ENCODE measurements around the gene PCDH8. TPM values are rescaled to one million over a fixed set of nuclear protein-coding genes. Genes with fewer than 3 reads are reported as not detected.

PCDH8 gene
- total and polyA plus RNA-seq, 7 donors = 0.03 to 0.20 (median 0.06) TPM; not detected in 3

DNA sequence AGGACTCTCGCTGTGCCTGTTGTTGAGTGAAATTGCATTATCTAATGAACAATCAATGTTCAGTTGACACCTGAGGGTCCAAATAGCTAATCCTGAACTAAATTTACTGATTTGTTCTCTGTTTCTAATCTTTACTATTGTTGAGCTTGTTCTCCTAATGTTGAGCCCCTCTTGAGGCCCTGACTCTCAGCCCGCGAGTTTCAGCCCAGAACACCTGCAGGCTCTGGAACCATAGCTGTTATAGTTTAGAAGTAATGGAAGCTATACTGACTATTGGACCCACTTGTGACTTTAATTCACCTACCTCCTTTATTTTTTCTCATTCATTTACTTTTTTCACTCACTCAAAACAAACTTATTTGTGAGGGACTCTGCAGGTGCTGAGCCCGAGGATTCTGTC is 20.6 kb upstream of the PCDH8 start:
- Histone ChIP-seq H3K27me3 (ENCODE audit: insufficient read depth in 3 of 3, low read length in 2 of 3) (peaks cover 0 to 4% (median 0%) of the 10 kb centered on the region in 3 donors), H3K4me3 (no peak overlapping the region), H3K27ac (no peak overlapping the region), H3K36me3 (ENCODE audit: insufficient read depth in 1 of 2, low read depth in 1 of 2) (no peaks in the 10 kb centered on the region), H3K9me3 (no peaks in the 10 kb centered on the region), H3K4me1 (no peaks in the 10 kb centered on the region)
- DNase-seq (no peak), ATAC-seq (no peak)
- 88 to 92% (median 89%) methylated on average over 4 of the region's 4 CpGs for WGBS, 3 donors
- intact Hi-C loops (cut with DNase I) = no loop called here
- TF ChIP-seq, protein P1, sequence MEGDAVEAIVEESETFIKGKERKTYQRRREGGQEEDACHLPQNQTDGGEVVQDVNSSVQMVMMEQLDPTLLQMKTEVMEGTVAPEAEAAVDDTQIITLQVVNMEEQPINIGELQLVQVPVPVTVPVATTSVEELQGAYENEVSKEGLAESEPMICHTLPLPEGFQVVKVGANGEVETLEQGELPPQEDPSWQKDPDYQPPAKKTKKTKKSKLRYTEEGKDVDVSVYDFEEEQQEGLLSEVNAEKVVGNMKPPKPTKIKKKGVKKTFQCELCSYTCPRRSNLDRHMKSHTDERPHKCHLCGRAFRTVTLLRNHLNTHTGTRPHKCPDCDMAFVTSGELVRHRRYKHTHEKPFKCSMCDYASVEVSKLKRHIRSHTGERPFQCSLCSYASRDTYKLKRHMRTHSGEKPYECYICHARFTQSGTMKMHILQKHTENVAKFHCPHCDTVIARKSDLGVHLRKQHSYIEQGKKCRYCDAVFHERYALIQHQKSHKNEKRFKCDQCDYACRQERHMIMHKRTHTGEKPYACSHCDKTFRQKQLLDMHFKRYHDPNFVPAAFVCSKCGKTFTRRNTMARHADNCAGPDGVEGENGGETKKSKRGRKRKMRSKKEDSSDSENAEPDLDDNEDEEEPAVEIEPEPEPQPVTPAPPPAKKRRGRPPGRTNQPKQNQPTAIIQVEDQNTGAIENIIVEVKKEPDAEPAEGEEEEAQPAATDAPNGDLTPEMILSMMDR (IDR thresholded peaks at IDR 0.05) = no peak

DNA sequence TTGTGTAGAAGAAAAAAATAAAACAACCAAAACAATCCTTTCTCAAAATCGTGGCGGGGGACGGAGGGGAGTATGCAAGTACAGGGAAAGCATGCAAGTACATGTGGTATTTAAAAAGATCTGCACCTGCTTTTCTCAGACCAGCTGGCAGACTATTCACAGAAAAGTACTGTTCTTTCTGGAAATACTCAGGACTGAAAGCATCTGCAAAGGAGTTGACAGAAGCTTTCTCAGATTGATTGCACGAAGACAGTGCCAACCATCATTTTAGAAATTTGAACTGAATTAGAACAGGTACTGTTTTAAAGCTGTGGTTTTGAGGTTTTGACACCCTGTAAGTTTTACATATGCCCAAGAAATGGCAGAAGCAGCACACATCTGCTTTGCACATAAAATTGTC is 19.8 kb upstream of the PCDH8 start:
- H3K4me1 ChIP-seq = no peaks in the 10 kb centered on the region
- TF ChIP-seq, protein P1 (IDR thresholded peaks at IDR 0.05) = no peak
- DNase-seq (no peak), ATAC-seq (no peak)
- 28 to 48% (median 33%) methylated on average over 4 of the region's 4 CpGs for WGBS, 3 donors
- H3K27me3 ChIP-seq (ENCODE audit: insufficient read depth in 3 of 3, low read length in 2 of 3) = peaks cover 0 to 4% (median 0%) of the 10 kb centered on the region in 3 donors
- no peak overlapping the region for H3K27ac ChIP-seq
- no peaks in the 10 kb centered on the region for H3K36me3 ChIP-seq (ENCODE audit: insufficient read depth in 1 of 2, low read depth in 1 of 2)
- no peak overlapping the region for H3K4me3 ChIP-seq
- intact Hi-C loops (cut with DNase I) = no loop called here
- H3K9me3 ChIP-seq = no peaks in the 10 kb centered on the region

DNA sequence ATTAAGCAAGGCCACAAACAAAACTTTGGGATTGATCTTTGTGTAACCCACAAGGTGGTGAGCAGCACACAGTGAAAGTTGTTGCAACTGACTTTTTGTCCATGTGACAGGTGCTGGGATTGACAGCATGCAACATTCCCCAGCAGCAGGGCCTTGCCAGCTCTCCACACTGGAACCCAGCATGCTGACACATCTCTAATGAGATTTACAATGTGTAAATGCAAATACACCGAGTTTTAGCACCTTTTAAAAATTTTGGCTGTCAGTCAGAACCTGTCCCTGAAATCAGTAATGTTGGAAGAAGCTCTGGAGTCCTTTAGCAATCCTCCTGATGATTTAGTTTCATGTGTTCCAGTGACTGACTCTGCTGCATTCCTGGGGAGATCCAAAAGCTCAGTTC is 16.5 kb upstream of the PCDH8 start:
- 3 to 9% (median 7%) methylated on average over 1 of the region's 1 CpG for WGBS, 3 donors
- peaks cover 0 to 2% (median 0%) of the 10 kb centered on the region in 3 donors for H3K27me3 ChIP-seq (ENCODE audit: insufficient read depth in 3 of 3, low read length in 2 of 3)
- ATAC-seq (no peak), DNase-seq (no peak)
- intact Hi-C loops (cut with DNase I) = no loop called here
- no peaks in the 10 kb centered on the region for H3K4me1 ChIP-seq
- TF ChIP-seq, protein P1 (IDR thresholded peaks at IDR 0.05) = no peak
- no peaks in the 10 kb centered on the region for H3K9me3 ChIP-seq
- H3K4me3 ChIP-seq = no peak overlapping the region
- H3K27ac ChIP-seq = no peak overlapping the region
- H3K36me3 ChIP-seq (ENCODE audit: insufficient read depth in 1 of 2, low read depth in 1 of 2) = no peaks in the 10 kb centered on the region

DNA sequence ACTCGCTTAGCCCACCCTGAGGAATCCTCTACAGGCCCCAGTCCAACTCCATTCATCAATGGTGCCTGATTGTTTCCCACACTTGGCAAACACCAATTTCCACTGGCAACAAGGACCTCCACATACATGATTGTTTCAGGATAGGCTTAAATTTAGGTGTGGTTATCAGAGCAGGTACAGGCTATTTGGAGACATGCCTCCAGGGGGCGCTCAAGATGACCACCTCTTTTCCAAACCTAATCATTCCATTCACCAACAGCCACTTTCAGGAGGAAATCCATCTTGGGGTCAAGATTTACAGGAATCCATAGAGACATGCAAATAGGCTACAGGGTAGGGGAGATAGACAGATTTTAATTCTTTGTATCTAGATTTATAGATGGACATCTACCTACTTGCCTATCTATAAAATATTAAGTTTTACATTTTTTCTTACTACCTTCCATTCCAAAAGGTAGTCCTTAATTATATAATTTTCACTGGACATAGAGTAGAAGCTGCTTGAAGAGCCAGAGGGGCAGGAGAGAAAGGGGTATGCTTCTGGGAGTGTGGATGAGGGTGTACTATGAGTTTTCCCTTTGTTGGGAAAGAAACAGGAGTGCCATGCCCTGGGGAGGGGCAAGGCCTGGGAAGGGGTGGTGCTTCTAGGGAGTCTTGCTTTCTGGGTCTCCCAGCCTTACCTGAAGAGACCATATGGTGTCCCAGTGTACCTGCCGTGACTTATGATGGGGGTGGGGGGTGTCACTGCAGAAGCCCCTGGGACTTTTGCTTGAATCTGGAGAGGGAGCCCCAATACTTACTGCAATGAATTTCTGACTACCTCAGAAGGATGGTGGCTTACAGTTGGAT is 14.1 kb upstream of the PCDH8 start:
- Histone ChIP-seq H3K4me3 (no peak overlapping the region), H3K4me1 (no peaks in the 10 kb centered on the region), H3K27ac (no peak overlapping the region), H3K27me3 (ENCODE audit: insufficient read depth in 3 of 3, low read length in 2 of 3) (peaks cover 0 to 2% (median 0%) of the 10 kb centered on the region in 3 donors), H3K36me3 (ENCODE audit: insufficient read depth in 1 of 2, low read depth in 1 of 2) (no peaks in the 10 kb centered on the region), H3K9me3 (no peaks in the 10 kb centered on the region)
- ATAC-seq (no peak), DNase-seq (no peak)
- intact Hi-C loops (cut with DNase I) = no loop called here
- 51 to 59% (median 54%) methylated on average over 3 of the region's 3 CpGs for WGBS, 3 donors
- TF ChIP-seq, protein P1 (IDR thresholded peaks at IDR 0.05) = no peak
